OCI-LY7 (cell line): ENCODE results near the gene CLDN4.
"Not testable (repeated sequence)": the region's sequence is repeated elsewhere in the genome, so short reads cannot be mapped to it uniquely, and the experiment has no call there.

Source experiments
- CTCF ChIP-seq: fragments of 200-600 bp; sonication (generic); conservative IDR thresholded peaks from 2 replicates; pipeline ENCODE4 v1.5.1; 2014; ENCODE audit warnings: mild to moderate bottlenecking, antibody characterized with exemption, low read length, moderate library complexity, mixed read lengths
- EZH2phosphoT487 ChIP-seq: fragments of 200-600 bp; sonication (generic); IDR thresholded peaks from 2 replicates; pipeline ENCODE4 v1.6.1; 2018; ENCODE audit warnings: low read depth, borderline replicate concordance, mild to moderate bottlenecking, mixed run types, antibody characterized with exemption, low read length, moderate library complexity, mixed read lengths

GRCh38 chr7:73787786-73788048 lies 43.1 kb upstream of the CLDN4 start:
- not testable (repeated sequence) for TF ChIP-seq CTCF, EZH2phosphoT487
